Left renal pelvis (tissue), 4 donors: Measurements from ENCODE around the gene IGF2. TPM values are rescaled to one million over a fixed set of nuclear protein-coding genes. Genes with fewer than 3 reads are reported as not detected.

Experiments used
- polyA plus RNA-seq, 4 donors: library from polyadenylated mRNA; unstranded; fragments of 120-200 nt; gene quantifications; one replicate each; pipeline ENCODE4 v1.2.1, GENCODE V29; 2013; ENCODE audit not compliant: insufficient read length in 4 of 4

Gene IGF2
- polyA plus RNA-seq, 4 donors = 831 to 2,421 (median 992) TPM

Other genes with a start within 250 kb of the IGF2 start
- under 1 TPM; 0.04 to 0.26 (median 0.17) TPM for gene PRR33, start 247.5 kb downstream of the IGF2 start, polyA plus RNA-seq
- gene TNNT3, start 219.7 kb downstream of the IGF2 start, polyA plus RNA-seq = 10 to 100 TPM in 3 of 4 donors, 1 to 10 TPM in 1; 5.6 to 16.9 (median 11.3) TPM
- gene MRPL23, start 192.1 kb downstream of the IGF2 start, polyA plus RNA-seq = 10 to 100 TPM; 32.8 to 74.1 (median 50.0) TPM
- gene H19, start 141.5 kb downstream of the IGF2 start, polyA plus RNA-seq = 1,000 to 10,000 TPM; 3,036 to 8,071 (median 3,586) TPM
- not detected for gene INS, start 21.8 kb upstream of the IGF2 start, polyA plus RNA-seq
- gene TH, start 32.4 kb upstream of the IGF2 start, polyA plus RNA-seq = 1 to 10 TPM in 2 of 4 donors, under 1 TPM in 2; 0.83 to 2.7 (median 1.1) TPM
- 1 to 10 TPM in 3 of 4 donors, under 1 TPM in 1; 0.29 to 4.7 (median 2.0) TPM for gene ASCL2, start 131.2 kb upstream of the IGF2 start, polyA plus RNA-seq
- gene C11orf21, start 162.5 kb upstream of the IGF2 start, polyA plus RNA-seq = 1 to 10 TPM in 2 of 4 donors, under 1 TPM in 2; 0.34 to 1.3 (median 0.80) TPM
- gene TSPAN32, start 162.6 kb upstream of the IGF2 start, polyA plus RNA-seq = 1 to 10 TPM; 1.3 to 6.0 (median 2.6) TPM
- gene CD81, start 237.9 kb upstream of the IGF2 start, polyA plus RNA-seq = 100 to 1,000 TPM; 571 to 870 (median 604) TPM